ENCODE data around the gene CLDN7. TPM values are rescaled to one million over a fixed set of nuclear protein-coding genes. Genes with fewer than 3 reads are reported as not detected.
A peak's percentile ranks its signal among the peaks of the same experiment; 100 is the strongest.

CLDN7 gene
- total RNA-seq, 1 donor from 2014 or later = 546 TPM

- H3K36me3 ChIP-seq (ENCODE audit: control insufficient read depth, insufficient read depth, low read length) = peaks cover 3% of the 10 kb centered on the region
- DNase-seq (ENCODE audit: low read depth) (peak; percentile 84), FAIRE-seq (no peak)
- TF ChIP-seq CTCF (IDR thresholded peaks at IDR 0.05; ENCODE audit: insufficient read depth, low read length, severe bottlenecking) = peak; percentile 38
- no peaks in the 10 kb centered on the region for H3K27me3 ChIP-seq (ENCODE audit: control insufficient read depth, insufficient read depth, low read length)
- H3K4me3 ChIP-seq (ENCODE audit: low read depth, low read length) = peak within 1 kb of the TSS; percentile 54
These were observed 9.9 kb downstream of the CLDN7 start, which contains the start of gene ELP5 for GRCh38 chr17:7252176-7253043. ELP5 (plus strand) TSS chr17:7252215; CDS start chr17:7252551, 336 bp downstream.

DNA sequence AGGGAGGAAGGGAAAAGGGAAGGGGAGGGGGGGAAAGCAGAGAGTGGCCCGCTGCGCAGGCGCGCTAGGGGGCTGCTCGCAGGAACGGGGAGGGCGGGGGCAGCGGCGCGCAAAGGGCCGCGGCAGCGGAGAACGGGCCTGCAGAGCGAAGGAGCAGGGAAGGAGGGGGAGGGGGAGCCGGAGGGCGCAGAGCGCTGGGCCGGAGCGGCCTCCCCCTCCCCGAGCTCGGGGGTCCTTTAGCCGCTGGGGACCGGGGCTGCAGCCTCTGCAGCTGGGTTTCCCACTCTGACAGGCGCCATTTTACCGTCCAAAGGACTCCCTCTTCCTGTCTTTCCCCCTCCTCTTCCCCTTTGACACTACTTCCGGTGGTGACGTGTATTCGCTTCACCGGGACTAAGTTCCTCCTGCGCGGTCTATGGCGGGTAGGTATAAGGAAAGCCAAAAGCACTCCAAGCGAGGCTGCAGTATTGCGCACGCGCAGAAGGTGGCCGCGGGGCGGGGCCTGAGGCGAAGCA is 10.6 kb downstream of the CLDN7 start, which contains the start of gene CTDNEP1:
Gene CTDNEP1, minus strand, starts transcription at position 74 of the 515 bp plus-strand sequence. CDS start 438 bp downstream, outside the sequence.
- DNase-seq (ENCODE audit: low read depth) (peak; percentile 98), FAIRE-seq (peak; percentile 64)
- Histone ChIP-seq H3K4me3 (ENCODE audit: low read depth, low read length) (peak within 1 kb of the TSS; percentile 54), H3K36me3 (ENCODE audit: control insufficient read depth, insufficient read depth, low read length) (peaks cover 5% of the 10 kb centered on the region), H3K27me3 (ENCODE audit: control insufficient read depth, insufficient read depth, low read length) (no peaks in the 10 kb centered on the region)
- no peak for TF ChIP-seq CTCF (IDR thresholded peaks at IDR 0.05; ENCODE audit: insufficient read depth, low read length, severe bottlenecking)

DNA sequence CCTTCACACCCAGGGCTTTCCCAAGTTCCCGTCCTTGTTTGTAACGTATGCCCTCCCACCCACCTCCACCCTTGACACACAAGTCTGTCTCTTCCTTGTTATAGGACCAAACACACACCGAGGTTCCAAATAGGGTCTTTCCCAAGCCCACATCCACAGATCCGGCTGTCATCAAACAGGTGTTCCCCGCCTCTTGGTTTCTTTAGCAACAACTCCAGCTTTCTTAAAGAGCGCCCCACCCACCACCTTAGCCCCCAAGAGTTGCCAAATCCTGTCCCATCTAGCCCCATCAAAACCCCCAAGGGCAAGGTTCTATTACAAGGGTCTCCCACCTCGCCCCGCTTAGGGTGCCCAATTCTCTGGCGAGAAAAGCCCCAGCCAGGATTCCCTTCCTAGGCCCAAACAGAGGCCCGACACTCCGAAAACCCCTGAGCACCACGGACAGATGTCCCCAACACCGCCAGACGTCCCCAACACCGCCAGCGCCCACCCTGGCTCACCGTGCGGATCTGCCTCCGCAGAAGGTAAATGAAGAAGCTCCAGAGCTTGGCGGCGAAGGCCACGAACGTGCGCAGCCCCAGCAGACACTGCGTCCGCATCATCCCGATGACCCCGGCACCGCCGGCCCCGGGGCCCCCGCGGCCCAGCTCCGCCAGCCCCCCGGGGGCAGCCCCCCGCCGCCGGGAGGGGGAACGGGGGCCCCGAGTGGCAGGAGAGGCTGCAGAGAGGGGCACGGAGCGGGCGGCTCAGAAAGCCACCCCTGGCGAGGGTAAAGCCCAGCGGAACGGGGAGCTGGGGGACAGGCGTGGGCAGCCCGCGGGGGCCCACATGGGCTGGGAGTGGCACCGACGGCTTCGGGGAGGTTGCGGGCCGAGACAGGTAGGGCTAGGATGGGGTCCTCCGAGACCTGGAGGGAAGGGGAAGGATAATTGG is 11.3 kb downstream of the CLDN7 start:
- no peak for TF ChIP-seq CTCF (IDR thresholded peaks at IDR 0.05; ENCODE audit: insufficient read depth, low read length, severe bottlenecking)
- H3K36me3 ChIP-seq (ENCODE audit: control insufficient read depth, insufficient read depth, low read length) = peaks cover 7% of the 10 kb centered on the region
- DNase-seq (ENCODE audit: low read depth) (no peak), FAIRE-seq (no peak)
- H3K27me3 ChIP-seq (ENCODE audit: control insufficient read depth, insufficient read depth, low read length) = no peaks in the 10 kb centered on the region
- H3K4me3 ChIP-seq (ENCODE audit: low read depth, low read length) = peak overlapping the region; percentile 54

GRCh38 chr17:7249830-7250229 is 12.4 kb downstream of the CLDN7 start:
- DNase-seq (ENCODE audit: low read depth) (no peak), FAIRE-seq (no peak)
- Histone ChIP-seq H3K36me3 (ENCODE audit: control insufficient read depth, insufficient read depth, low read length) (peaks cover 8% of the 10 kb centered on the region), H3K27me3 (ENCODE audit: control insufficient read depth, insufficient read depth, low read length) (no peaks in the 10 kb centered on the region), H3K4me3 (ENCODE audit: low read depth, low read length) (no peak overlapping the region)
- TF ChIP-seq CTCF (IDR thresholded peaks at IDR 0.05; ENCODE audit: insufficient read depth, low read length, severe bottlenecking) = no peak

- peaks cover 5% of the 10 kb centered on the region for H3K36me3 ChIP-seq (ENCODE audit: control insufficient read depth, insufficient read depth, low read length)
- no peak for FAIRE-seq
- TF ChIP-seq CTCF (IDR thresholded peaks at IDR 0.05; ENCODE audit: insufficient read depth, low read length, severe bottlenecking) = no peak
- no peaks in the 10 kb centered on the region for H3K27me3 ChIP-seq (ENCODE audit: control insufficient read depth, insufficient read depth, low read length)
- DNase-seq (ENCODE audit: low read depth) = no peak
- no peak overlapping the region for H3K4me3 ChIP-seq (ENCODE audit: low read depth, low read length)
These were observed 13.1 kb downstream of the CLDN7 start for GRCh38 chr17:7249214-7249613.
